C4-2B (cell line): Measurements from ENCODE around the gene KCNAB2.

Source experiments
- CTCF ChIP-seq: fragments of 450-650 bp; conservative IDR thresholded peaks from 2 replicates; pipeline ENCODE4 v1.5.1; 2017; ENCODE audit warnings: mild to moderate bottlenecking
- ZFX ChIP-seq: fragments of 450-650 bp; IDR thresholded peaks from 2 replicates; pipeline ENCODE4 v1.6.1; 2017

DNA sequence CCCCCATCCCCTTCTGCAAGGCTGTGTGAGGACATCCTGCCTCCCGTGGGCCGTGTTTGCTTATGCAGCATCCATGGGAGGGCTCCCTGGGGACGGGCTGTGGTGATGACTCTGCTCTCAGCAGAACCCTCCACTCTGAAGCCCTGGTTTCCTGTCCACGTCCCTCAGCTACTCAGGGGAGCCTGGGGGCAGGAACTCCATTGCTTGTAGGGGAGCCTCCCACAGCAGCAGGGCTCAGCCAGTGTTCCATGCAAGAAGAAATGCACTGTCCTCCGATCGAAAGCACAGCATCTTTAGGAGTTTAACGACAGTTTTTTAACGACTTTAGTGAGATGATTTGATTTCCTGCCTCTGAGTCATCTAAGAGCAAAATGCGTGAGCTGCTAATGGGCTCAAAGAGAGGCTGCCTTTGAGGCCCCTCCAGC, 8.3 kb upstream of the KCNAB2 start:
- TF ChIP-seq ZFX (no peak), CTCF (no peak)
